OCI-LY7 (cell line): Measurements from ENCODE around the gene IRF1. TPM values are rescaled to one million over a fixed set of nuclear protein-coding genes. Genes with fewer than 3 reads are reported as not detected.

ENCODE experiments used
- BruUV-seq: library from RNA; stranded (reverse); fragments of 400-500 nt; replicated peaks from 2 replicates; lab custom pipeline; 2021; lab: Mats Ljungman, UMichigan
- CTCF ChIA-PET: fragments of 300-600 bp; sonication (Branson Sonifier 250); formaldehyde crosslinking; loops from one replicate; lab custom pipeline; 2022; ENCODE audit warnings: antibody characterized with exemption; ENCODE audit not compliant: unreplicated experiment; lab: Charles Lee
- POLR2A ChIA-PET: fragments of 300-600 bp; sonication (Branson Sonifier 250); formaldehyde crosslinking; loops from one replicate; lab custom pipeline; 2022; ENCODE audit warnings: antibody characterized with exemption; lab: Charles Lee
- DNase-seq: peaks from one replicate; pipeline ENCODE4 v3.0.0-alpha.2; 2015; ENCODE audit warnings: low spot score
- H2AFZ ChIP-seq: fragments of 200-600 bp; sonication (generic), shearing (Covaris generic); 2 replicates; pipeline ENCODE4 v1.6.1; 2014; ENCODE audit warnings: mild to moderate bottlenecking, antibody characterized with exemption, low read length, moderate library complexity
- H3K27ac ChIP-seq: fragments of 200-600 bp; sonication (generic); 2 replicates; pipeline ENCODE4 v1.5.1; 2014; ENCODE audit warnings: mixed run types, low read depth, mild to moderate bottlenecking, moderate library complexity, low read length, inconsistent platforms; ENCODE audit not compliant: poor library complexity, severe bottlenecking
- H3K36me3 ChIP-seq: fragments of 200-600 bp; sonication (generic); 2 replicates; pipeline ENCODE4 v1.6.1; 2014; ENCODE audit warnings: mild to moderate bottlenecking, antibody characterized with exemption, low read length, moderate library complexity, mixed read lengths; ENCODE audit not compliant: insufficient read depth
- H3K4me1 ChIP-seq: fragments of 200-600 bp; sonication (generic); 2 replicates; pipeline ENCODE4 v1.5.1; 2014; ENCODE audit warnings: mild to moderate bottlenecking, low read length; ENCODE audit not compliant: insufficient read depth, poor library complexity, severe bottlenecking
- H3K4me2 ChIP-seq: fragments of 200-600 bp; sonication (generic); 2 replicates; pipeline ENCODE4 v1.6.1; 2014; ENCODE audit warnings: mild to moderate bottlenecking, low read length
- H3K4me3 ChIP-seq: fragments of 200-600 bp; sonication (generic); 2 replicates; pipeline ENCODE4 v1.5.1; 2014; ENCODE audit warnings: mild to moderate bottlenecking, low read depth, low read length; ENCODE audit not compliant: poor library complexity, severe bottlenecking
- H3K79me2 ChIP-seq: fragments of 200-600 bp; sonication (generic); 2 replicates; pipeline ENCODE4 v1.6.1; 2016; ENCODE audit warnings: low read depth, mild to moderate bottlenecking, low read length, moderate library complexity, mixed read lengths; ENCODE audit not compliant: insufficient read depth
- H3K9me2 ChIP-seq: fragments of 200-600 bp; sonication (generic); 2 replicates; pipeline ENCODE4 v1.6.1; 2016; ENCODE audit warnings: mild to moderate bottlenecking, low read length, mixed read lengths; ENCODE audit not compliant: insufficient read depth
- H3K9me3 ChIP-seq: fragments of 200-600 bp; sonication (generic); 2 replicates; pipeline ENCODE4 v1.6.1; 2014; ENCODE audit warnings: mild to moderate bottlenecking, mixed run types, low read length, mixed read lengths
- H4K20me1 ChIP-seq: fragments of 200-600 bp; sonication (generic); 2 replicates; pipeline ENCODE4 v1.6.1; 2014; ENCODE audit warnings: mild to moderate bottlenecking, antibody characterized with exemption, low read length, moderate library complexity, mixed read lengths; ENCODE audit not compliant: insufficient read depth
- EZH2phosphoT487 ChIP-seq: fragments of 200-600 bp; sonication (generic); IDR thresholded peaks from 2 replicates; pipeline ENCODE4 v1.6.1; 2018; ENCODE audit warnings: low read depth, borderline replicate concordance, mild to moderate bottlenecking, mixed run types, antibody characterized with exemption, low read length, moderate library complexity, mixed read lengths
- intact Hi-C: fragments of 100-400 bp; cut with micrococcal nuclease; formaldehyde crosslinking; loops from one replicate; pipeline ENCODE4 v1.10.0; 2022; ENCODE audit not compliant: unreplicated experiment
- total RNA-seq, 2 experiments: library from RNA; depleted of rRNA in 1 of 2; stranded (reverse); fragments of >200 nt in 1 of 2; shearing (Covaris generic) in 1 of 2; gene quantifications; 2 replicates each; pipeline ENCODE4 v1.2.3, GENCODE V29; 2014 to 2022
- TF ChIP-seq, protein P1 (sequence below): fragments of 200-600 bp; sonication (generic); conservative IDR thresholded peaks from 2 replicates; pipeline ENCODE4 v1.5.1; 2014; ENCODE audit warnings: mild to moderate bottlenecking, antibody characterized with exemption, low read length, moderate library complexity, mixed read lengths

The IRF1 gene
- total RNA-seq, 2 experiments from 2014 or later: 24.8 to 39.4 TPM

DNA sequence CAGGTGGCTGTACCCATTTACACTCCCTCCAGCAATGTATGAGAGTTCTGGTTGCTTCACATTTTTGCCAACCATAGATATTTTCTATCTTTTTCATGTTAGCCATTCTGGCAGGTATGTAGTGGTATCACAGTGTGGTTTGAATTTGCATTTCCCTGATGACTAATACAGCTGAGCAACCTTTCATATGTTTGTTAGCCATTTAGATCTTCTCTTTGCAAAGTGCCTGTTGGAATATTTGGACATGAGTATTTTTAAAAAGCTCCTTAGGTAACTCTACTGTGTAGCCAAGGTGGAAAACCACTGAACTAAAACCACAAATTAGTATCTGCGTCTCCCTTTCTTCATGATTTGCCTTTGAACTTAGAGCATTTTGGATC is 31.9 kb downstream of the IRF1 start:
- intact Hi-C loops: no loop called here
- no TSS peak for BruUV-seq
- no peak overlapping the region for H2AFZ ChIP-seq
- POLR2A ChIA-PET: interaction anchor here (0.5 to 4.8 kb wide), 11 partner anchors 8 to 1348 kb away, joined by 3 to 26 read pairs (median 4); partner anchors contain the start of gene IRF1
- no peak for DNase-seq
- no peaks in the 10 kb centered on the region for H3K79me2 ChIP-seq
- TF ChIP-seq, protein P1, sequence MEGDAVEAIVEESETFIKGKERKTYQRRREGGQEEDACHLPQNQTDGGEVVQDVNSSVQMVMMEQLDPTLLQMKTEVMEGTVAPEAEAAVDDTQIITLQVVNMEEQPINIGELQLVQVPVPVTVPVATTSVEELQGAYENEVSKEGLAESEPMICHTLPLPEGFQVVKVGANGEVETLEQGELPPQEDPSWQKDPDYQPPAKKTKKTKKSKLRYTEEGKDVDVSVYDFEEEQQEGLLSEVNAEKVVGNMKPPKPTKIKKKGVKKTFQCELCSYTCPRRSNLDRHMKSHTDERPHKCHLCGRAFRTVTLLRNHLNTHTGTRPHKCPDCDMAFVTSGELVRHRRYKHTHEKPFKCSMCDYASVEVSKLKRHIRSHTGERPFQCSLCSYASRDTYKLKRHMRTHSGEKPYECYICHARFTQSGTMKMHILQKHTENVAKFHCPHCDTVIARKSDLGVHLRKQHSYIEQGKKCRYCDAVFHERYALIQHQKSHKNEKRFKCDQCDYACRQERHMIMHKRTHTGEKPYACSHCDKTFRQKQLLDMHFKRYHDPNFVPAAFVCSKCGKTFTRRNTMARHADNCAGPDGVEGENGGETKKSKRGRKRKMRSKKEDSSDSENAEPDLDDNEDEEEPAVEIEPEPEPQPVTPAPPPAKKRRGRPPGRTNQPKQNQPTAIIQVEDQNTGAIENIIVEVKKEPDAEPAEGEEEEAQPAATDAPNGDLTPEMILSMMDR: no peak
- no peak for TF ChIP-seq EZH2phosphoT487
- H3K4me2 ChIP-seq: peak overlapping the region; percentile 65
- no peak overlapping the region for H3K4me3 ChIP-seq
- H4K20me1 ChIP-seq: no peaks in the 10 kb centered on the region
- peaks cover 79% of the 10 kb centered on the region for H3K4me1 ChIP-seq
- no peak overlapping the region for H3K27ac ChIP-seq
- CTCF ChIA-PET: interaction anchor here (1.3 kb wide), 1 partner anchor 32 kb away, joined by 5 read pairs; no protein-coding TSS in a partner anchor
- no peaks in the 10 kb centered on the region for H3K9me2 ChIP-seq
- H3K36me3 ChIP-seq: no peaks in the 10 kb centered on the region
- no peaks in the 10 kb centered on the region for H3K9me3 ChIP-seq

DNA sequence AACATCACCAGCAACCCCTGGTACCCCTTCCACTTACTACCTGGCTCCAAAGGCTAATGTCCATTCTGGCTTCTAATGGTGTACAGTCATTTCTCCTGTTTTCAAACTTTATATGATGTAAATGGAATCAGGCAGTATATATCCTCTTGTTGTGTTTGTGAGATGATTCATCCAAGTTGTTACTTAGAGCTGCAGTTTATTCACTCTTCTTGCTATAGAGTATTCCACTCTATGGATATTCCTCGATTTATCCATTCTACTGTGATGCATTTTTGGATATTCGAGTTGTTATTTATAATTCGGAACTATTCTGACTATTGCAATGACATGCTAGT is 32.4 kb downstream of the IRF1 start:
- H3K4me3 ChIP-seq: no peak overlapping the region
- intact Hi-C loops: no loop called here
- no peak for DNase-seq

More for the DNA sequence above, 32.4 kb downstream of the IRF1 start:
- CTCF ChIA-PET: interaction anchor here (1.3 kb wide), 1 partner anchor 32 kb away, joined by 5 read pairs; no protein-coding TSS in a partner anchor
- peak overlapping the region; percentile 82 for H3K27ac ChIP-seq
- no peaks in the 10 kb centered on the region for H3K36me3 ChIP-seq
- no peaks in the 10 kb centered on the region for H3K9me2 ChIP-seq
- no peaks in the 10 kb centered on the region for H4K20me1 ChIP-seq
- peak overlapping the region; percentile 65 for H3K4me2 ChIP-seq
- POLR2A ChIA-PET: interaction anchor here (0.5 to 4.8 kb wide), 16 partner anchors 8 to 1347 kb away, joined by 3 to 26 read pairs (median 8); partner anchors contain the start of gene IRF1
- TF ChIP-seq, protein P1: no peak
- TF ChIP-seq EZH2phosphoT487: no peak
- H3K4me1 ChIP-seq: peaks cover 75% of the 10 kb centered on the region
- no peaks in the 10 kb centered on the region for H3K79me2 ChIP-seq
- H2AFZ ChIP-seq: no peak overlapping the region
- BruUV-seq: no TSS peak
- H3K9me3 ChIP-seq: no peaks in the 10 kb centered on the region
